K562 (cell line): ENCODE data around the gene RASSF1. TPM values are rescaled to one million over a fixed set of nuclear protein-coding genes. Genes with fewer than 3 reads are reported as not detected.

ENCODE experiments used
- CEBPZ ChIP-seq: fragments of 150-350 bp; IDR thresholded peaks from 2 replicates; pipeline ENCODE4 v1.6.1; 2014; ENCODE audit warnings: low read depth, mild to moderate bottlenecking, low read length, borderline replicate concordance
- FOXJ2 ChIP-seq: fragments of 200-800 bp; sonication (Bioruptor generic); IDR thresholded peaks from 2 replicates; pipeline ENCODE4 v1.6.1; 2016; ENCODE audit warnings: missing genetic modification characterization, missing compliant biosample characterization
- HDAC1 ChIP-seq, 2 experiments: fragments of 450-650 bp; IDR thresholded peaks; 2 replicates each; pipeline ENCODE4 v1.6.1; 2016 to 2017; ENCODE audit warnings: inconsistent platforms in 1 of 2, mild to moderate bottlenecking in 1 of 2, moderate library complexity in 1 of 2
- HLTF ChIP-seq: fragments of 450-650 bp; IDR thresholded peaks from 2 replicates; pipeline ENCODE4 v1.6.1; 2016
- IFI16 ChIP-seq: fragments of 250-450 bp; sonication (Bioruptor Pico); IDR thresholded peaks from 2 replicates; pipeline ENCODE4 v2.1.2; 2022; ENCODE audit warnings: mild to moderate bottlenecking, inconsistent platforms
- JUND ChIP-seq, 2 experiments: IDR thresholded peaks; 2 replicates in 1 of 2; 3 replicates in 1 of 2; pipeline ENCODE4 v1.6.1; 2011; ENCODE audit warnings: borderline replicate concordance in 2 of 2, low read depth in 2 of 2, low read length in 2 of 2, improper control_type of control experiment in 1 of 2, missing biosample characterization in 1 of 2, missing genetic modification characterization in 1 of 2, missing genetic modification reagents in 1 of 2
- PHF21A ChIP-seq: fragments of 450-650 bp; IDR thresholded peaks from 2 replicates; pipeline ENCODE4 v1.6.1; 2017; ENCODE audit warnings: low read depth, borderline replicate concordance
- POLR2A ChIP-seq: fragments of 450-650 bp; conservative IDR thresholded peaks from 2 replicates; pipeline ENCODE4 v1.6.1; 2016
- RNF2 ChIP-seq: sonication (generic); IDR thresholded peaks from 2 replicates; pipeline ENCODE4 v1.6.1; 2016
- SETDB1 ChIP-seq: IDR thresholded peaks from one replicate; pipeline ENCODE4 v1.6.1; 2012; ENCODE audit warnings: low read length, control low read depth, inconsistent platforms
- SIX5 ChIP-seq, 2 experiments: IDR thresholded peaks; 2 replicates each; pipeline ENCODE4 v1.6.1; 2011; ENCODE audit warnings: low read length in 2 of 2, borderline replicate concordance in 1 of 2, low read depth in 1 of 2, mild to moderate bottlenecking in 1 of 2, moderate library complexity in 1 of 2; ENCODE audit not compliant: insufficient read depth in 1 of 2
- SRSF3 ChIP-seq: fragments of 200-400 bp; formaldehyde crosslinking; IDR thresholded peaks from 2 replicates; pipeline ENCODE4 v1.6.1; 2016; ENCODE audit warnings: mild to moderate bottlenecking, low read length, moderate library complexity; ENCODE audit not compliant: insufficient read depth
- YBX1 ChIP-seq: fragments of 450-650 bp; IDR thresholded peaks from 2 replicates; pipeline ENCODE4 v1.7.1; 2016; ENCODE audit warnings: mild to moderate bottlenecking
- ZBTB33 ChIP-seq: sonication (generic); formaldehyde crosslinking; IDR thresholded peaks from 2 replicates; pipeline ENCODE4 v1.8.1; 2023; ENCODE audit warnings: mild to moderate bottlenecking, missing genetic modification reagents
- ZC3H11A ChIP-seq: IDR thresholded peaks from 2 replicates; pipeline ENCODE4 v1.6.1; 2012; ENCODE audit warnings: low read depth, low read length, improper control_type of control experiment
- polyA plus RNA-seq, 8 experiments: library from polyadenylated mRNA; depleted of rRNA in 4 of 8; stranded (reverse) in 5 of 8; unstranded in 3 of 8; fragments of >200 nt; fragmentation: Nextera tagmentation in 2 of 8; fragmentation: Illumina TruSeq in 1 of 8; extraction: Ambion mirVana in 2 of 8; extraction: Trizol in 1 of 8; gene quantifications; 2 replicates each; pipeline versions ENCODE4 v1.2.1 to v1.2.3, GENCODE V29; 2011 to 2014; ENCODE audit warnings: inconsistent platforms in 1 of 8, missing spikeins in 1 of 8
- total RNA-seq, 7 experiments: library from RNA; depleted of rRNA in 6 of 7; stranded (reverse); fragments of >200 nt in 6 of 7; fragmentation: Illumina TruSeq in 2 of 7; extraction: Trizol in 2 of 7; gene quantifications; 2 replicates each; pipeline versions ENCODE4 v1.2.1 to v1.2.3, GENCODE V29; 2011 to 2021; ENCODE audit warnings: low replicate concordance in 1 of 7
- TF ChIP-seq, protein P1 (sequence below), 3 experiments: fragments of 200-800 bp in 1 of 3; sonication (Bioruptor generic) in 1 of 3; sonication (generic) in 1 of 3; formaldehyde crosslinking in 1 of 3; IDR thresholded peaks; 2 replicates each; pipeline versions ENCODE4 v1.6.1 to v1.8.0; 2016 to 2022; ENCODE audit warnings: mild to moderate bottlenecking in 2 of 3, missing compliant biosample characterization in 2 of 3, missing genetic modification characterization in 2 of 3, missing genetic modification reagents in 1 of 3
- TF ChIP-seq, protein P2 (sequence below): fragments of 450-650 bp; formaldehyde crosslinking; IDR thresholded peaks from 2 replicates; pipeline ENCODE4 v1.4.0; 2020; ENCODE audit warnings: mild to moderate bottlenecking, moderate library complexity

The RASSF1 gene
- total and polyA plus RNA-seq, 9 of the 15 experiments (the other 6 are each of a cell fraction or from before 2014, with no cell fraction given) = 3.6 to 57.1 (median 24.6) TPM

DNA sequence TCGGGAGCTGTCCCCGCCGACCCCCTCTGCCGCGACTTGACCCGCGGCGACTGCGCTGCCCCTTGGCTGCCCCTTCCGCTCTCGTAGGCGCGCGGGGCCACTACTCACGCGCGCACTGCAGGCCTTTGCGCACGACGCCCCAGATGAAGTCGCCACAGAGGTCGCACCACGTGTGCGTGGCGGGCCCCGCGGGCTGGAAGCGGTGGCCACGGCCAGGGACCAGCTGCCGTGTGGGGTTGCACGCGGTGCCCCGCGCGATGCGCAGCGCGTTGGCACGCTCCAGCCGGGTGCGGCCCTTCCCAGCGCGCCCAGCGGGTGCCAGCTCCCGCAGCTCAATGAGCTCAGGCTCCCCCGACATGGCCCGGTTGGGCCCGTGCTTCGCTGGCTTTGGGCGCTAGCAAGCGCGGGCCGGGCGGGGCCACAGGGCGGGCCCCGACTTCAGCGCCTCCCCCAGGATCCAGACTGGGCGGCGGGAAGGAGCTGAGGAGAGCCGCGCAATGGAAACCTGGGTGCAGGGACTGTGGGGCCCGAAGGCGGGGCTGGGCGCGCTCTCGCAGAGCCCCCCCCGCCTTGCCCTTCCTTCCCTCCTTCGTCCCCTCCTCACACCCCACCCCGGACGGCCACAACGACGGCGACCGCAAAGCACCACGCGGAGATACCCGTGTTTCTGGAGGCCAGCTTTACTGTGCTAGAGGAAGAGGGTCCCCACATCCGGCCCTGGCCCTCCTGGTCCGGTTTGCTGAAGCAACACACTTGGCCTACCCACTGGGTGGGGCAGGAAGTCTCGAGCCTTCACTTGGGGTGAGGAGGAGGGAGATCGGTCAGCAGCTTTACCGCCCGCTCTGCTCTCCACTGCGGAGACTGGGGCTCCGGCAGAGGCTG is at the start of gene RASSF1 (continued):
- TF ChIP-seq FOXJ2 = no peak
- TF ChIP-seq JUND (IDR thresholded peaks at IDR 0.05; ENCODE audit: borderline replicate concordance, low read depth, low read length) = no peak
- TF ChIP-seq JUND (tag; IDR thresholded peaks at IDR 0.05; ENCODE audit: borderline replicate concordance, low read depth, low read length) = no peak
- TF ChIP-seq ZBTB33 (CRISPR knock-in tag) = peak; percentile 86
- no peak for TF ChIP-seq YBX1
- no peak for TF ChIP-seq HLTF
- TF ChIP-seq SRSF3 = no peak
- TF ChIP-seq PHF21A = no peak
- no peak for TF ChIP-seq RNF2
- peak; percentile 69 for TF ChIP-seq POLR2A
- TF ChIP-seq SIX5 (IDR thresholded peaks at IDR 0.05; ENCODE audit: borderline replicate concordance in 1 of 2, insufficient read depth in 1 of 2, low read depth in 1 of 2, low read length in 2 of 2) = no peak
- TF ChIP-seq, protein P1, sequence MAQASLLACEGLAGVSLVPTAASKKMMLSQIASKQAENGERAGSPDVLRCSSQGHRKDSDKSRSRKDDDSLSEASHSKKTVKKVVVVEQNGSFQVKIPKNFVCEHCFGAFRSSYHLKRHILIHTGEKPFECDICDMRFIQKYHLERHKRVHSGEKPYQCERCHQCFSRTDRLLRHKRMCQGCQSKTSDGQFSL (CRISPR knock-in tag; IDR thresholded peaks at IDR 0.05) = peak; percentile 78
- TF ChIP-seq, protein P1 (tag; IDR thresholded peaks at IDR 0.05) = no peak
- TF ChIP-seq IFI16 (CRISPR knock-in tag) = no peak
- no peak for TF ChIP-seq HDAC1 (IDR thresholded peaks at IDR 0.05)
- no peak for TF ChIP-seq ZC3H11A
- TF ChIP-seq, protein P2, sequence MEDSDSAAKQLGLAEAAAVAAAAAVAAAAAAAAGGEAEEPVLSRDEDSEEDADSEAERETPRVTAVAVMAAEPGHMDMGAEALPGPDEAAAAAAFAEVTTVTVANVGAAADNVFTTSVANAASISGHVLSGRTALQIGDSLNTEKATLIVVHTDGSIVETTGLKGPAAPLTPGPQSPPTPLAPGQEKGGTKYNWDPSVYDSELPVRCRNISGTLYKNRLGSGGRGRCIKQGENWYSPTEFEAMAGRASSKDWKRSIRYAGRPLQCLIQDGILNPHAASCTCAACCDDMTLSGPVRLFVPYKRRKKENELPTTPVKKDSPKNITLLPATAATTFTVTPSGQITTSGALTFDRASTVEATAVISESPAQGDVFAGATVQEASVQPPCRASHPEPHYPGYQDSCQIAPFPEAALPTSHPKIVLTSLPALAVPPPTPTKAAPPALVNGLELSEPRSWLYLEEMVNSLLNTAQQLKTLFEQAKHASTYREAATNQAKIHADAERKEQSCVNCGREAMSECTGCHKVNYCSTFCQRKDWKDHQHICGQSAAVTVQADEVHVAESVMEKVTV = no peak
- TF ChIP-seq SETDB1 = no peak
- TF ChIP-seq CEBPZ = no peak
